ENCODE data around the gene DHTKD1.

DHTKD1 gene, protein sequence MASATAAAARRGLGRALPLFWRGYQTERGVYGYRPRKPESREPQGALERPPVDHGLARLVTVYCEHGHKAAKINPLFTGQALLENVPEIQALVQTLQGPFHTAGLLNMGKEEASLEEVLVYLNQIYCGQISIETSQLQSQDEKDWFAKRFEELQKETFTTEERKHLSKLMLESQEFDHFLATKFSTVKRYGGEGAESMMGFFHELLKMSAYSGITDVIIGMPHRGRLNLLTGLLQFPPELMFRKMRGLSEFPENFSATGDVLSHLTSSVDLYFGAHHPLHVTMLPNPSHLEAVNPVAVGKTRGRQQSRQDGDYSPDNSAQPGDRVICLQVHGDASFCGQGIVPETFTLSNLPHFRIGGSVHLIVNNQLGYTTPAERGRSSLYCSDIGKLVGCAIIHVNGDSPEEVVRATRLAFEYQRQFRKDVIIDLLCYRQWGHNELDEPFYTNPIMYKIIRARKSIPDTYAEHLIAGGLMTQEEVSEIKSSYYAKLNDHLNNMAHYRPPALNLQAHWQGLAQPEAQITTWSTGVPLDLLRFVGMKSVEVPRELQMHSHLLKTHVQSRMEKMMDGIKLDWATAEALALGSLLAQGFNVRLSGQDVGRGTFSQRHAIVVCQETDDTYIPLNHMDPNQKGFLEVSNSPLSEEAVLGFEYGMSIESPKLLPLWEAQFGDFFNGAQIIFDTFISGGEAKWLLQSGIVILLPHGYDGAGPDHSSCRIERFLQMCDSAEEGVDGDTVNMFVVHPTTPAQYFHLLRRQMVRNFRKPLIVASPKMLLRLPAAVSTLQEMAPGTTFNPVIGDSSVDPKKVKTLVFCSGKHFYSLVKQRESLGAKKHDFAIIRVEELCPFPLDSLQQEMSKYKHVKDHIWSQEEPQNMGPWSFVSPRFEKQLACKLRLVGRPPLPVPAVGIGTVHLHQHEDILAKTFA

DNA sequence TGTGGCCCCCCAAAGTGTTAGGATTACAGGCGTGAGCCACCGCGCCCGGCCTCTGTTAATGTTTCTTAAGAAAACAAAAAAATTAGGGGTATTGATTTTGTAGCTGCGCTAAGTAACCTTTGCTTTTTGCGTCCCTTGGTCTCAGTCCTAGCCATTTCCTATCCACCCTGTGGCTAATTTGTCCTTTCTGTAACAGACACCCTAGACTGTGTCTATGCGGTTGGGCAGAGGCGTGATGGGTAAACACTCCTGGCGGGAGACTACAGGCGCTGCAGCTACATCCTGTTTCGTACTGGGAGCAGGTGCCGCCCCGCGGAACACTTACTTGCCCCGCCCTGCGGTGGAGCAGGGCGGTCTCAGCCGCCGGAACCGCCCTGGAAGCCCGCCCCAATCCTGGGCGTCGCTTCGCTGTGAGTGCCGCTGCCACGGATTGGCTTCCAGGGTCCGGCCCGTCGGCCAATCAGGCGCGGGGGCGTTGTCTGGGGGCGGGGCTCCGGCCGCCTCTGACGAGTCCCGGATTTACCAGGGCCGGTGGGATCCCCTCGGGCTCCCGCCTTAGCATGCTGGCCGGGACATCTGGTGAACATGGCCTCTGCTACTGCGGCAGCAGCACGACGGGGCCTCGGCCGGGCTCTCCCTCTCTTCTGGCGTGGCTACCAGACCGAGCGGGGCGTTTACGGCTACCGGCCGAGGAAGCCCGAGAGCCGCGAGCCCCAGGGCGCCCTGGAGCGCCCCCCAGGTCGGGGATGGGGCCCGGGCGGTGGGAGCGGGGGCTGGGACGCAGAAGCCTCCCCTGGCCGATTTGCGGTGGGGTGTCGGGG, at the start of gene DHTKD1:
DHTKD1 (plus strand) TSS at position 506 of the 821 bp plus-strand sequence; CDS start at position 586, 80 bp downstream.
- peak; percentile 98 for DNase-seq (ENCODE audit: low spot score)

DNA sequence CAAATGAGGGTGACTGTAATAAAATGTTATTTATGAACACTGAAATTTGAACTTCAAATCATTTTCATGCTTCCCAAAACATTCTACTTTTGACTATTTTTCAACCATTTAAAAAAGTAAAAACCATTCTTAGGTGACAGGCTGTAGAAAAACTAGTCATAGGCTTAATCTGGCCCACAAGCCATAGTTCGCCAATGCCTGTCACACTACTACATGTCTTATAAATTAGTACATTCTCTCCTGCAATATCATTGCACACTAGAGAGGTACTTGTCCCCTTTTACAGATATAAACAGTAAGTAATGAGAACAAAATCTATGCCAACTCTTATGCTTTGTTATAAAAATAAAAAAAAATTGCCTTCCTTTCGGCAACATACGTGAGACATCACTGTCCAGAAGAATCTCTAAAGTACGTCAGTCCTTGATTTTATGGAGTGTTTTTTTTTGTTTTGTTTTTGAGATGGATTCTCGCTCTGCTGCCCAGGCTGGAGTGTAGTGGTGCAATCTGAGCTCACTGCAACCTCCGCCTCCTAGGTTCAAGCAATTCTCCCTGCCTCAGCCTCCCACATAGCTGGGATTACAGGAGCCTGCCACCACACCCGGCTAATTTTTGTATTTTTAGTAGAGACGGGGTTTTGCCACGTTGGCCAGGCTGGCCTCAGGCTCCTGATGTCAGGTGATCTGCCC, 49.3 kb upstream of the DHTKD1 start:
- DNase-seq (ENCODE audit: low spot score) = no peak

DNA sequence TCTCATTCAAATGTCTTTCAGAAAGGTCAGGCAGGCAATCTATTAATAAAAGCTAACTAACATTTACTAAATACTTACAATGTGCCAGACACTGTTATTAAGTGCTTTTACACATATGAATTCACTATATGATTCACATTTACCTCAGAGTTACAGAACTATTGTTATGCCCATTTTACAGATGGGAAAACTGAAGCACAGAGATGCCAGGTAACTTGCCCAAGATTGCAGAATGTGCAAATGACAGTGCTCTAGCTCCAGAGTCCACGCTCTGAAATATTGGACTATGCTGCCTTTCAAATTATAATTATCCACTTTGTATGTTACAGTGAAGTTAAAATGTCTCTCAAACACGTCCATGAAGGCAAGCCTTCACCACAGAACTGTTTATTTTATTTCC, 48.2 kb upstream of the DHTKD1 start:
- no peak for DNase-seq (ENCODE audit: low spot score)

DNA sequence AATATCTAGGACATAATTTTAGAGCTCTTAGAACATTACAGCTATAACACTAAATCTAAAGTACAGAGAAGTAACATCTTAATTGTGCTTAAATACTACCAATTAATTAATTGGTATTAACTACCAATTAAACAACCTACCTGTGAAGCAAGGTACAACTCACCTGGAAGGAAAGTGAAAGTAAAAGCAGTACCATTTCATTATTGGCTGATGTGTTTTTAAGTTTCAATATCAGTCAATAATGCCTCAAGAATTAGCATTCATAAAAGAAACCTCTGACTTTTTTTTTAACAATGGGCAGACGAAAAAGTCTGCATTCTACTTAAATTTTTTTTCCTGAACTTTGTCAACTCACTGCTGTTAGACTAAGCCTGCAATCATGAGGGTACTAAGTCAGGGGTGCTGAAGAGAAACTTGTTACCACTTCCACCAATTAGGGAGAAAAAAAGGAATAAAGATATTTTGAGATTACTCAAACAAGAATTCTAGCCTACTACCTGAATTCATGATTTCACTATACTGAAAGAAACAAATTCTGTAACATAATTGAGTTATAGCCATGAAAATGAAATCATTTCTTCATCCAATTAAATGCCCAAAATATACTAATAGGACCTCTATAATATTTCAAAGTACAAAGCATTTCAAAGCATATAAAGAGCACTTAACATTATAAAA, 46.0 kb upstream of the DHTKD1 start:
- DNase-seq (ENCODE audit: low spot score) = no peak

DNA sequence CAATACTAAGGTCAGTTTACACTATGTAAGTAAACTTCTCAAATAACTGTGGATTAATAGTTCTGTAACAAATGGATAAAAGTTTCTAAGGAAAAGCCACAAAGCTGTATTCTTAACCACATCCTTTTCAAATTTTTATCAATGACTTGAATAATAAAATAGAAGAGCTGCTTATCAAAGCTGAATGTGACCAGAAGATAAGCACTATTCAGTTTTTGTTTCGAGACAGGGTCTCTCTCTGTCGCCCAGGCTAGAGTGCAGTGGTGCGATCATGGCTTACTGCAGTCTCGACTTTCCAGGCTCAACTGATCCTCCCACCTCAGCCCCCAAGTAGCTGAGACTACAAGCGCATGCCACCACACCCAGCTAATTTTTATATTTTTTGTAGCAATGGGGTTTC, 43.2 kb upstream of the DHTKD1 start:
- DNase-seq (ENCODE audit: low spot score) = no peak

DNA sequence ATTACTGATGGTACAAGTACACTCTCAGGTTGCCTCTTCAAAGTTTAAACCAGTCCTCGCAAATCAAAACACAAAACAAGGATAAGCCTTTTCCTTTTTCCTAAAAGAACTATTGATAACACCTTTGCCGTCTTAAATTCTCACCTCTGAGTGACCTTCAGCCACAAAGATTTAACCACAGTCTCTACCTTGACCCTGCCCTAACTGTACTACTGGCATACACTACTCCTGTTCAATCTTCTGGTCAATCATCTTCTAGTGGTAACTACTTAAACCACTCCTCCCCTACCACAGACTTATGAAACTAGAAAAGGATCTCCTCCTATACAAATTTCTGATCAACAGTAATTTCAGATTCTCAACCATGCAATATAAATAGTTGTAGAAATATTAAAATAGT, 41.2 kb upstream of the DHTKD1 start:
- DNase-seq (ENCODE audit: low spot score) = no peak

DNA sequence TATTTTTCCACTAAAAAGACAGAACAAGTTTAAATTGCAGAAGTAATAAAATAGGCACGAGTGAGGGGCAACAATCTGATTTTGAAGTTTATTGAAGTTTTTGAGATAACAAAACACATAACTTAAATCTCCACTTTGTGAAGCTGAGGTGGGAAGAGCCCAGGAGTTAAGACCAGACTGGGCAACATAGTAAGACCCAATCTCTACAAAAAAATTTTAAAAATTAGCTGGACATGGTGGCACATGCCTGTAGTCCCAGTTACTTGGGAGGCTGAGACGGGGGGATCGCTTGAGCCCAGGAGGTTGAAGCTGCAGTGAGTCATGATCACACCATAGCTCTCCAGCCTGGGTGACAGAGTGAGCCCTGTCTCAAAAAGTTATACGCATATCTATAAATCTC, 37.4 kb upstream of the DHTKD1 start:
- no peak for DNase-seq (ENCODE audit: low spot score)

DNA sequence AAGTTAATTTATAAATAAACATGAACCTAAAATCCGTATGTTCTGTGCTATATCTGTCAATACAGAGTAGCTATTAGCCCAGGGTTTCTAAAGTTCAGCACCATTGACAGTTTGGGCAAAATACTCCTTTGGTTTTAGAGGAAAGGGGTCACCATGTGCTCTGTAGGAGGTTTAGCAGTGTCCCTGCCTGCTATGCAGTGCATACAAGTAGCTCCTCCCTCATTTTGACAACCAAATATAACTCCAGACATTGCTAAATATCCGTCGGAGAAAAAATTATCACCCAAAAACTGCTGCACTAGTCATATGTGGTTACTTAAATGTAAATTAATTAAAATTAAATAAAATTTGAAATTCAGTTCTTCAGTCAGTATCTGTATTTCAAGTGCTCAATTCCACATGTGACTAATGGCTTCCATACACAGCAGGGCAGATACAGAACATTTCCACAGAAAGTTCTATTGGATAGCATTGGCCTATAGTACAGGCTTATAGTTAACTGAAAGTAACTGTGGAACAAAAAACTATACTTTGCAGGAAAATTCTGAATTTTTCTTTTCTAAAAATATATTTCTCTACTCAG, 32.6 kb upstream of the DHTKD1 start:
- no peak for DNase-seq (ENCODE audit: low spot score)

DNA sequence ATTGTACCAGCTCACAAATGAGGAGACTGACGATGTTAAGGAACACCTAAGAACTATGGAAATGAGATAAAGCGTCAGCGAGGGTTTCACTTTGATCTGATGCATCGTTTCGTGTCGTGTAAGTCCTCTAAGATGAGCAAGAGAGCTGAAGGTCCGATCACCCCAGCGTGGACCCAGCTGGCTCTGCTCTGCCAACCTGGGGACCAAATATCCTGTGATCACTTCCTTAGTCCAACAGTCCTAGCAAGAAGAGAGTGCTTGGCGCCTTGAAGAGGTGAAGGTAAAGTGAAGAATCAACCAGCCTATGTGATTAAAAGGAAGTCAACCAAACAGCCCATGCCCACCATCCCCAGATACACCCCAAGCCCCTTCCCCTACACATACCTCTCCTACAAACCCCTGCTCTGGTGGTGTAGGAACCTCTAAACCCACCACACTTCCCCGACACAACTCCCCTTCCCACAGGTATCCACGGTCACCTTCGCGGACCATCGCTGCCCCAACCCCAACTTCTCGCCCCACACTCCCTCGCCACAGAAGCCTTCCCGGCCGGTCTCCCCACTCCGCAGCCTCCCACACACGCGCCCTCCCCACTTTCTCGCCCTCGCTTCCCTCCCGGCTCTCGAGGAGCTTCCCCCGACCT, 26.9 kb upstream of the DHTKD1 start:
- DNase-seq (ENCODE audit: low spot score) = no peak

DNA sequence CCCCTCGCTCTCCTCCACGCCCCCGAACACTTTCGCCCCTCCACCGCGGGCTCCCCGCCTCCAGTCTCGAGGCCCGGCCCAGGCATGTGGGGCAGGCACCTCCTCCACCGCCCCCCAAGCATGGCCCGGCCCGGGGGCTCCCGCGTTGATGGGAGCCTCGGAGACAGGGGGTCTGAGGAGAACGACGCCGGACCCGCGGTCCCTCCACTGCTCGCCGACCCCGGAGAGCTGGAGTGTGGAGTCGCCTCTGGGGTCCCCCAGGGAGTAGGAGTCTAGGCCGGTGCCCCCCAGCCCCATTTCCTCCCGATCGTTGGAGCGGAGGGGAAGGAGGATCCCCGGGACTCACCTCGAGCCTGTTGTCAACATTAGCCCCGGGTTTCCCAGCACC, 26.4 kb upstream of the DHTKD1 start:
- DNase-seq (ENCODE audit: low spot score) = no peak

DNA sequence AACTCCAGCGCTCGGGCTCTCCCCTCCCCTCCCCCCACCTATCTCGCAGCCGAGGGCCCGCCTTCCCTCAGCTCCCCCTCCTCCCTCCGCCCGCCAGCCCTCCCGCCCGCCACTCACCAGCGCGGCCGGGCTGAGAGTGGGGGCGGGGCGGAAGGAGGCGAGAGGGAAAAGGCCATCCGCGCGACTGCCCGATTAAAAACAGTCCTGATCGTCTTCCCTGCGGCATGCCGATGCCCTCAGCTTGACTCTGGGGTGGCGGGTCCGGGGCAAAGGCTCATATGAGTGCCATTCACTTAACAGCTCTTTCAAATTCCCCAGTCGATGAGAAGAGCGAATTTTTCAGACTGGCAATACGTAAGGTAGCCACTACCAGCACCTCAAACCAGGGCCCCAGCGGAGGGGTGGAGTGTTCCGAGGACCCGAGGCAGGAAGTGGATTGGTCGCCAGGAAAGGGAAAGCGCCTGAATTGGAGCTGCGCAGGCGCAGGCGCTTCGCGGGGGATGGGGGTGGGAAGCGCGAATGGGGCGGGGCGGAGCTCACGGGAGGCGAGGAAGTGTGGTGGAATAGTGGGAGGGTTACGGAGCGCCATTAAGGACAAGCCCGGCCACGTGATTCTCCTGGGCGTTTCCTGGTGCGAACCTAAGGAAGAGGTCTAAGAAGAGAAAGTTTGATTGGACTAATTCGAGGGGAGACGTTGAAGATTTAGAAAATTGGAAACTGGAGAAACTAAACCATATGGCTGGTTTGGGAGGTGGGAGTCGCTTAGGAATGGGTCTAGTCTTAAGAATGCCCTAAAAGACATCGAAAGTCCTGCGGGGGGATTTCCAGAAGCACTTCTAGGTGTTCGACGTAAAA, 25.7 kb upstream of the DHTKD1 start, which contains the start of gene UPF2:
UPF2 (minus strand) TSS at position 13 of the 855 bp plus-strand sequence. CDS start 7,386 bp downstream, outside the sequence.
- DNase-seq (ENCODE audit: low spot score) = peak; percentile 98

DNA sequence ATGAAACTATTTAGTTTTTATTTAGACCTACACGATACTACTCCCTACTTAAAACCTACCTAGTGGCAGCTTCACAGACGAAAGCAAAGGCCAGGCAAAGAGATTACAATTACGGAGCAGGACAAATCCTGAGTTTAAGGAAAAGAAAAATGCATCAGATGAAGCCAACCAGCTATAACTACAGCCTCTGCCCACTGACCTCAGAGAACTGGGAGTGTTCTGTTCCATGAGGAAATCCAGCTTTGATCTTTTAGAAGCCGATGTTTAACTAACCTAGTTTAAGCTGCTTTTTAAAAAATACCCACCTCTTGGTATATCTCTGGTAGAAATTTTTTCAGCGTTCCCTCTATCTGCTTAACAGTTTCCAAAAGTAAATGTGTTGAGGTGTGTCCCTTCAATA, 23.2 kb upstream of the DHTKD1 start:
- DNase-seq (ENCODE audit: low spot score) = no peak

DNA sequence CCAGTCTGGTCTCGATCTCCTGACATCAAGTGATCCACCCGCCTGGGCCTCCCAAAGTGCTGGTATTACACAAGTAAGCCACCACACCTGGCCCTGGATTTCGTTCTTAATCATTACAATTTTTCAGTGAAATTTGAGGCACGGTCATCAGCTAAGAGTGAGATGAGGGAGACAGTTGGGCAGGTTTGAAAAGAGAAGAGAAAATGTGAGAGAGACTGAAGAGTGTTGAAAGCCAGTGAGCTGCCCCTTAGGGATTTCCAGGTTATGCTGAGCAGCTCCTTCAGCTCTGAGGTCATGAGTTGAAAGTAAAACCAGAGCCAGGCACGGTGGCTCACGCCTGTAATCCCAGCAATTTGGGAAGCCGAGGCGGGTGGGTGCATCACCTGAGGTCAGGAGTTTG, 20.2 kb upstream of the DHTKD1 start:
- DNase-seq (ENCODE audit: low spot score) = no peak

DNA sequence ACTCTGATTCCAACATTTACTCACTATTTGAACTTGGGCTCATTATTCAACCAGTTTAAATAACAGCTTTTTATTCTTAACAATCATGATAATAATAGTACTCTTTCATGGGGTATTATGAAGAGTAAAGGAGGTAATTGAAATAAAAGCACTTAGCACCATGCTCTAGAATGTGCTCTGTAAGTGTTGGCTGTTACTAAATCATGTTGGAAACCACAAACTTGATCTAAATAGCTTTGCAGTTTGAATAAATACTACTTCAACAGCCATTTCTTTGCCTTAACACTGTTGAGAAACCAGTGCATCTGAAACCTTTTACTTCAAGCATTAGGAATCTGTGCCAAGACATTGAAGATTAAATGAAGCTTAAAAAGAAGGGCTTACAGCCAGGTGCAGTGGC, 18.2 kb upstream of the DHTKD1 start:
- no peak for DNase-seq (ENCODE audit: low spot score)

DNA sequence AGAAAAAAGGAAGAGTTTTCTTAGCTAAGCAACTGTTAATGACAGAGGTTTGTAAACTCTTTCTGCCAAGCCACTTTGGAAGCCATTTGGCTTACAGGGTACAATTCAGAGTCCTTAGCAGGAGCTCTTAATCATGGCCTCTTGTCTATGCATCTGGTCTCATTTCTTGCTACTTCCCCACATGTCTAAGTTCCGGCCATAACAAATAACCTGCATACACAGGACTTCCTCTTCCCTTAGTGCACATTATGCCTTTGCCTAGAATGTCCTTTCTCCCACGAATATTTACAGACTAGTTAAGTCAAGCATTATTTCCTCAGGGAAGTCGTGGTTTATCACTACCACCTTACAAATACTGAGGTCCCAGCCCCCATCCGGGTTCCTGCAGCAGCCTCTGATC, 17.5 kb upstream of the DHTKD1 start:
- no peak for DNase-seq (ENCODE audit: low spot score)

DNA sequence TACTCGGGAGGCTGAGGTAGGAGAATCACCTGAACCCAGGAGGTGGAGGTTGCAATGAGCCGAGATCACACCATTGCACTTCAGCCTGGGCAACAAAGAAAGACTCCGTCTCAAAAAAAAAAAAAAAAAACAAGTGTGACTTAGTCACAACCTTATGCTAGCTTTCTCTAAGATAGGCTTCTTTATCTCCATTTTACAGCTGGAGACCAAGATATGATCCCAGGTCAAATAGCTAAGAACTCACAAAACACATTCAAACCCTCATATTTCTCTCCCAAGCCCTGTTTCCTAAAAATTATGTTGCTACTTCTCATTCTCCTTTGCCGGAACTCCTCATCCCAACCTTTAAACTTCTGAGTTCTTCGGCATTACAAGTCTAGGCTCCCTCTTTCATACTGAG, 13.0 kb upstream of the DHTKD1 start:
- DNase-seq (ENCODE audit: low spot score) = no peak

DNA sequence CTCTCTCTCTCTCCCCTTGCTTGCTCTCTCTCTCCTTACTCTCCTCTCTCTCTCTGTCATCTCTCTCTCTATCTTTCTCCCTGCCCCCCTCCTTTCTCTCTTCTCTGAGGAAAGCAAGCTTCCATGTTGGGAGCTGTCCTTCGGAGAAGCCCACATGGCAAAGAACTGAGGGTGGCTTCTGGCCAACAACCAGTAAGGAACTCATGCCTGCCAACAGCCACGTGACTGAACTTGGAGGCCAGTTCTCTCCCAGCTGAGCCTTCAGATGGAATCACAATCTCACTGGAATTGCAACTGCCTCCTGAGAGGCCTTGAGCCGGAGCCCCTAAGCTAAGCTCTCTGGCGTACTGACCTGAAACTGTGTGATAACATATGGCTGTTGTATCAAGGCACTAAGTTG, 12.0 kb upstream of the DHTKD1 start:
- no peak for DNase-seq (ENCODE audit: low spot score)

DNA sequence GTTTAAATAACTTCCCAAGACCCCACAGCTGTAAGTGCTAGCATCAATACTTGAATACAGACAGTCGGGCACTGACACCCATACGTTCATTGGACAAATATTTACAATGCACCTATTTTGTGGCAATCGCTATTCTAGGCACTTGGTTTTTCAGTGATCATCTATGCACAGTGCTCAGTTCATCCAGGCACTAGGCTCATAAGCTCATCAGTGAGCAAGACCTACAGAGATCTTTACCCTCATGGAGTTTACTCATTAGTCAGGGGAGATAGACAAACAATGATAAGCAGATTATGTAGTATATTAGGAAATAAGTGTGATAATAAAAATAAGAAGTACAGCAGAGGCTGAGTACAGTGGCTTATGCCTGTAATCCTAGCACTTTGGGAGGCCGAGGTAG, 7.6 kb upstream of the DHTKD1 start:
- no peak for DNase-seq (ENCODE audit: low spot score)

Measured in globus pallidus (tissue), 1 donor.